Stimulated activated CD4-positive, alpha-beta T cell treated with anti-CD3 and anti-CD28 coated beads, Interleukin-1b, Interleukin-23, amount 100 ng/mL, for 24 hours (primary cell): ENCODE data around the gene RIMS1.

Experiments
- DNase-seq, 4 experiments: peaks; one replicate each; pipeline ENCODE4 v3.0.0-alpha.2; 2020; ENCODE audit warnings: low read depth in 4 of 4, low spot score in 1 of 4

Gene RIMS1

DNA sequence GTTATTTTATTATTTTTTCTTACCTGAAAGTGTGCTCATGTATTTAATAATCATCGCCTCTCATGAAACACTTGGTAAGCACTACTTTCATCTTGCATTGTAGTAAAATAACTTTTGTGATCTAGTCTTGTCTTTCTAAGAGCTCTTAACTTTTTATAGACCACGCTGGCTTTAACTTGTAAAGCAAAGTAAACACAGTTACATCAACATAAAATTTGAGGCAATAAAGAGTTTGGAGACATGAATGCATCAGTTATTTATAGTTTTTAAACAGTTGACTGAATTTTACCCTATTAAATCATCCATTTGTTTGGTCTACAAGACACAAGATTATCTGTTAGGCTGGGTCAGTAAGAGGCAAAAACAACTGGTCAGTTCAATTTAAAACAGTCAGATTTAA, 517.1 kb downstream of the RIMS1 start:
- no peak for DNase-seq

DNA sequence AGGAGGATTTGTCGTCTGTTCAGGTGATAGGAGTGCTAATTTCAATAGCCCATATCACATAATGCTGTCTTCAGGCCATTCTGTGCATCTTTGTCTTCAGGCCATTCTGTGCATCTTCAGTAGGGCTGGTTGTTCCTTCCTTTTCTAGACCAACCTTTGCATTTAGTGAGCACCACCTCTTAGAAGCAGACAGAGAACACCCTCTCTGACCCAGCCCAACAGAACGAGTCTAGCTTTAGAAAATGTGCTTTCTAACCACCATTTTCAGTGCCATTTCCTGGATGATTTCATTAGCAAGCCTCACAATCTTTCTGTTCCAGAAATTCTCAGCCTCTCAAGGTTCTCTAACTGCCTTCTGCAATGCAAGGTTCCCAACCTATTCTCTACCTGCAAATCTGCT, 520.2 kb downstream of the RIMS1 start:
- DNase-seq = no peak

DNA sequence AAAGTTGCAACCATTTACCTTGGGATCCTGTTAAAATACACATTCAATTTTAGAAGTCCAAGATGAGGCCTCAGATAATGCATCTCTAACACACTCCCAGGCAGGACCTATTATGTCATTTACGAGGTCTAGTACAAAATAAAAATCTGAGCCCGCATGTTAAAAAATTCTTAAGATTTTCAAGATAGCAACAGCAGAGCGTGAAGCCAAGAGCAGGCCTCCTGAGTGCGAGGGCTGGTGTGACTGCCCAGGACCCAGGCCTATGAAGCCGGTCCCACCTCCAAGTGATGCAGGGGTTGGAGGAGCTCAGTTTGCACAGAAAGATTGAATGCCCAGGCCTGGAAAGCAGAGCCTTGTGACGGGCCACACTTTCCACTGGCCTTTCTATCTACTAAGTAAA, 524.4 kb downstream of the RIMS1 start:
- no peak for DNase-seq

DNA sequence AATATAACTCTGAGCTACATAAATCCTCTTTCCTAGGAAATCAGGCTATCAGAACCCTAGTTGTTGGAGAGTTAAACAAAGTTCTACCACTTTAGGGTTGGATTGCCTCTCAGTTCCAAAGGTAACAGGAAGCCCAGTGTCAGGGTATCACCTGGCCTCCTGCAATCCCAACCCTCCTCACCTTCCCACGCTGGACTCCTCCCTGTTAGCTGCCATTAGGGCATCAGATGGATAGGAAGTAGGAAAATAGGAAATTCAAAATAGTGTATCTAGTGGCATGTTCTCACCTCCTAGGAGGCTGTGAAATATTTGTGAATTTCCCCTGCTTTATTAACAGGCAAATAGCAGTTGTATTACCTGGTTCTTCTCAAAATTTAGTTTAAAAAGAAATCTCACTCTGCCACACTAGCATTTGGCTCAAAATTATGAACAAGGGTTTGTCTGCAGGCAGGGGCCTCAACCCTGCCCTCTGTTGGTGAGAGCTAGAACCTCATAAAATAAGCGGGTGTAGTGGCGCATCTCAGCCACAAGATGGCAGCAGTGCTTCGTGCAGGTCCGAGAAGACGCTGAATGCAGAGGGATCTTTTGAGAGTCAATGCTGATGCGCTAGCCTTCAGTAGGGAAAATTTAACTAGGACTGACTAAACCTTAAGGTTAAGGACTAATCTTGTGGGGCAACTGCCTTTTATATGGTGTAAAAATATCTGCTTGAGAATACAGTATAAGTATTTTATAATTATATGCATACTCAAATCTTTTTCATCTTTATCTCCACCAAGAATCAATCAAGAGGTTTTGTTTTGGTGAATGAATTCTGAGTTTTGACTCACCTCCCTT, 525.7 kb downstream of the RIMS1 start:
- DNase-seq = peak; percentile 43 to 55 (median 45)

DNA sequence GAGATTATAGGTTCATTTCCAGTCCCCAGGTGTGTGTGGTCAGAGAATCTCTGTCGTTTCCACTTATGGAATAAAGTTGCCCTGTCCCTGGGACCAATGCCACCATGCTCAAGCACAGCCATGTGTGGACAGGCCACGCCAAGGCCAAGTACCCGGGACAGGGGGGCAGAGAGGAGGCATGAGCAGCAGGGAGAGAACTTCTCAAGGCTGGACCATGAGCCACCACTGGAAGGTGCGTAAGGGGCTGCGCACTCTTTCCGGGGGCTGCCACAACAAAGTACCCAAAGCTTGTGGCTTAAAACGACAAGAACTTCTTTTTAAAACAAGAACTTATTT, 526.3 kb downstream of the RIMS1 start:
- DNase-seq = no peak

DNA sequence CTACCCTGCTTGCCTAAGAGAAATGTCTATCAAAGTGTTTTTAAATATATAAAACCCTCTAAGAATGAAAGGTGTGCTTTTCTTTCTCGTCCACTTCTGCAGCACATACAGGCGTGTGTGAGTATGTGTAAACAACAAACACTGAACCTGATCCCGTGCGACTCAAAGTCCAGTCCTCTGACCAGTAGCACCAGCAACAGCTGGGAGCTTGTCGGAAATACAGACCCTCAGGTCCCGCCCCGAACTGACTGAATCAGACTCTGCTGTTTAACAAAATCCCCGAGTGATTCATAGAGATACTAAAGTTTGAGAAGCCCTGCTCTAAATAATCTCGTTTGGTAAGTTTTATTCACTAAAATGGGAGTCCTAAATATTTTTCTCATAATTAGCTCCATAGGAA, 527.5 kb downstream of the RIMS1 start:
- no peak for DNase-seq

DNA sequence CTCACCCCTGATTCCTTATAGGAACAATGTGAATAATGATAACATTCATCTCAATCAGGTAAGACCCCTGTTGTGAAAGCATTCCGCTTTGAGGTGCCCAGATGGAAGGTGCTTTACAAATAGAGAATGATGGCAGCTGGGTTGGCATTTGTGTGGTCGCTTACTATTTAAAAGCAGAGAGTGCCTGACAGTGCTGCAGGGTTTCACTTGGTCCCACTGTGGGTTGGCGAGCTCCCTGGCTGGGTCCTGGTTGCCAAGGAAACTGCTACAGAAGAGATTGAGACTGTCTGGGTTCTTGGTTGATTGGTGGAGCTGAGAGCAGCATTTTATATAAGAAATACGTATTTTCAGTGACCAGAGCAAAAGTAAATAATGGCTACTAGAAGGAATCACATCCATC, 528.3 kb downstream of the RIMS1 start:
- DNase-seq = no peak

DNA sequence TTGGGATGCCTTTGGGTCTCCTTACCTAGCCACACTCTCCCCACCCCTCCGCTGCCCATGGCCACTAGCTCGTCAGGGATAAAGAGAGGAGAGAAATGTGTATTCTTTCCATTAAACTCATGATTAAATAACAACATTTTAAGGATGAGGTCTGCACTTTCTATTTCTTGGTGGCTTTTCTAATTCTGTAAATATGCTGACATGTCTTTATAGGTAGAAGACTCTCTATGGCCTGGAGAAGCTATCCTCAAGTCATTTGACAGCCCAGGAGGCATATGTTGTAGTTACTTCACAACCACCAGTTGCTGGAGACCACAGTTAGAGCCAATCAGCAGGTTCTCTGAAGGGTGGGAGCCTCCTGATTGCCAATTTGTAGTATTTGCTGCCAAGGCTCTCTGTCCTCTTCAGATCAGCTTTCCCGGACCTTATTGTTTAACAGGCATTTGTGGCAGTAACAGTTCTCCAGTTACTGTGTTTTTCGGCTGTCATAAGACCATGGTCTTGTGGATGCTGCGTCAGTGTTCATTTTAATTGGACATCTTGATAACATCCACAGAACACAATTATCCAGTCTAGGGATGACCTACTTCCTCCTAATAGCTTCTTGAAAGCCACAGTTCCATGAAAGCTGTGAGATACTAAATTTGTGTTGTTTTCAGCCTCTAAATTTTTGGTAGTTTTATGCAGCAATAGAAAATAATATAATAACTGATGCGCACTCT, 530.6 kb downstream of the RIMS1 start:
- DNase-seq = no peak

DNA sequence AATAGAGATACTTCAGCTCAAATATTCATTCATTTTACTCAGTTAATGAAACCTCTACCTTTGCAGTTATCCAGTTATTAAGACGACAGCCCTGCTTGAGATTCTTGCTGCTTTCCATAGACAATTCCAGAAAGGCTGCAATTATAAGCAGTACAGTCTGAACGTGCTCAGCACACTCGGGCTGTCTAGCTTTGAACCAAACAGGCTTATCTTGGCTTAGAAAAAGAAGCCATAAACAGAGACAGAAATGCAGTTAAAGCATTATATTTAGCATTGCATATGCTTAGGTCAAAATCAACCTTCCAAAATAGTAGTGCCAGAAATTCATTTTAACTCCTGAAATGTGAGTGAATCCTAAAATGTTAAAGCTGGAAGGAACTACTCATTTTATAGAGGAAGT, 531.4 kb downstream of the RIMS1 start:
- DNase-seq = no peak

DNA sequence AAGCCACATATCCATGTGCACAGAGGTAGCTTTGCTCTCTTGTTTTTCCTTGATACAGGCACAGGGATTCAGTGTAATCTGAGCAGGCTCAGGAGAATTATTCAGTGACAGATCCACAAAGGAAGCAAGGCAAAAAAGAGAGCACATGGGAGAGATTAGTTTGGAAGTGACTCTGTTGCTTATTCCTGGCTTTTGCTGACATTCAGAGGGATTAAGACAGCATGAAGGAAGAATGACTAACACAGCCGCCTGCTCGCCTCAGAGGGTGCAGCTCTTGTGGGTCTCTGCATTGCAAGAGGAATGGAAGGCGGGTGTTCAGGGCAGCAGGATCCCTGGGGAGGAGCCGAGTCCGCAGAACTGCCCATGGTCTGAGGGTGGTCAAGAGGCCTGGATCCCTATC, 532.1 kb downstream of the RIMS1 start:
- no peak for DNase-seq

DNA sequence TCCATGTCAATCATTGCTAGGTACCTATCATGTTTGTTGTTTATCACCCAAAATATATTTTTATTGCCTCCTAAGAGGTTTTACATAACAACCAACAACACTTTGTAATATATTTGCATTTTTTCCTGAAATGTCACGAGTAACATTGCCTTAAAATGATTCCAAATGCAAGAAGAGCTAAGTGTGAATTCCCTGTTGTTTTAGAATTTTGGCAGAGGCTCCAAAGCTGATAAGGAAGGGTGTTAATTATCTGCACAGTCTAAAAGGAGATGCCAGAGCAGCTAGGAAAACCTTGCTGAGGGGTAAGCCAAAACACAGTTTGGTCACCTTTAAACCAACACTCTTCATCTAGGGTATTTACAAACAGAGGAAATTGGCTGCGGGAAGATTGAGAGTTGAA, 533.6 kb downstream of the RIMS1 start:
- no peak for DNase-seq

DNA sequence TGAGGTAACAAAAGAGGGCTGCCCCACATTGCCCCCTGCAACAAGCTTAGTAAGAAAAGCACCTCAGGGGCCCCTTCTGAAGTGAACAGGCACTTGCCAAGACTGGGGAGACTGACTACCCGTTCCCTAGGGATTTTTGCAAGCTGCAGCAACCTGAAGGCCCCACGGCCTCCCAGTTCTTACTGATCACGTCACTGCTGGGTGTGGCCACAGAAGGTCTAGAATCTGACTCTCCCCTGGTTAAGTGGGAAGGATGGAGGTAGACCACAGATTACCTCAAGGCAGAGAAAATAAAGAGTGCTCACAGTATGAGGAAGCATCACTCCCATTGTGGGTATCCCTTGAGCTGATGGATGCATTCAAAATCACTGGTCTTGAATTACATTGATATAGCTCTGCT, 534.1 kb downstream of the RIMS1 start:
- DNase-seq = no peak

DNA sequence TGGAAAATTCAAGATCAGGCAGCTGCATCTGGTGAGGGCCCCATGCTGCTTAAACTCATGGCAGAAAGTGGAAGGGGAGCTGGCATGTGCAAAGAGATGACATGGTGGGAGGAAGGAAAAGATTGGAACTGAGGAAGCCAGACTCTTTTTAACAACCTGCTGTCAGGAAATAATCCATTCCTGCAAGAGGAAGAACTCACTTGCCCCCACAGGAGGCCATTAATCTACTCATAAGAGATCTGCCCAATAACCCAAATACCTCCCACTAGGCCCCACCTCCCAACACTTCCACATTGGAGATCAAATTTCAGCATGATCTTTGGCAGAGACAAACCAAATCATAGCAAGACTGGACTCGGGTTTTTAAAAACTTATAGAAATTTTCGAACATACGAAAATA, 535.0 kb downstream of the RIMS1 start:
- no peak for DNase-seq

DNA sequence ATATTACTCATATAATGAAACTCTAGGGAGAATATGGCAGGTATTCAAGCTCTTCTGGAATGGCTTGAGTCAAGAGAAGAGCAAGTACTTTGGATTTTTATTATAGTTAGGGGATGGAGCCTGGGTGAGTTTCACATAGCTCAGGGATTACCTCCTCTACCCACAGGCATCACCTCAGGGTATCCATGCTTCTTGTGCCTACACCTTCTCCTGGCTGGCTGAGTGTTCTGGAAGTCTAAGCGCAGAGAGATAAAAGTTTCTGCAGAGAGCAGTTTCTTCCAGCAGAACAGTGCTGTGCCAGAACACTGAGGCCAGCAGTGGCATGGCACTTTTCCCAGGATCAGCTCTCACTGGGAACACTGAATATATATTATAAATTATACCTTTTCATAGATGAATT, 535.8 kb downstream of the RIMS1 start:
- no peak for DNase-seq

DNA sequence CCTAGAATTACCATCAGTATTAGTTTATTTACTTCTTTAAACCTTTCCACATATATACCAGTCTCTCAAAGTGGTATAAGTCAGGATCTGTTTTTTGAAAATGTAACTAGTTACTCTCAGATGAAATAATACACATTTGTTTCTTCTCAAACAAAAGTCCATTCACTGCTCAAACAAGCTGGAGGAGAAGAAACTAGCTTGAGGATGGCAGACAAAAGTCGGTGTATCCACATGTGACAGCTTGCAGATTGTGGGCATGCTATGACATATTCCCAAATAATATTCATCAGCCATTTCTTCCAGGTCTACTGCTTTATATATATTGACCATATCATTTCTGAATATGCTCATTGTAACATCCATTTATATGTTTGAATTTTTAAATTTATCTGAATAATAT, 538.1 kb downstream of the RIMS1 start:
- DNase-seq = no peak

DNA sequence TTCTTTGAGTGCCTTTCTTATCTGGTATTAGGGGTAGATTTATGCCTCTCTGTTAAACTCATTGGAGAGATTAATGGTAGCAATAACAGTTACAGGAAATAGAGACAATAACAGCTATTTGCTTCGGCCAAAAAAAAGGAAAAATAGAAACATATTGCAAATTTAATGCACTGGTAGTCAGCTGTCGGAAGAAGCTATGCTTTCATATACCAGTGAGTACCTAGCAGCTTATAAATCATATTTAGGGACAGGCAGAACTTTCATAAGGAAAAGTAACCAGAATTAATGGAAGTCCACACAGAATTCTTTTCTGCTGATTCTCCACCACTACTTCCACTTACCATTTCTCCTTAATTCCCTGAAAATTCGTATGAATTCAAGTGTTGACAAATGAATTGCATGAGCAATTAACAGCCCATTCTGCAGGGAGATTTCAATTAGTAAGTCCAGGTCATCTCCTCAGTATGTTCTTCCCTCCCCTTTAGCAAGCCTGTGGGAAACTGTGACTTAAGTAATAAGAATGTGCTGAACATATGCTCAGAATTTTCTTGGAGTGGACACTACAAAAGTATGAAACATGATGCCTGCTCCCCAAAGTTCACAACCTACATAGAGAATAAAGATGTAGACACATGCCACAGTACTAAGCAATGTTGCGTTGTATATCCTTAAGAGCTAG, 538.8 kb downstream of the RIMS1 start:
- DNase-seq = no peak

DNA sequence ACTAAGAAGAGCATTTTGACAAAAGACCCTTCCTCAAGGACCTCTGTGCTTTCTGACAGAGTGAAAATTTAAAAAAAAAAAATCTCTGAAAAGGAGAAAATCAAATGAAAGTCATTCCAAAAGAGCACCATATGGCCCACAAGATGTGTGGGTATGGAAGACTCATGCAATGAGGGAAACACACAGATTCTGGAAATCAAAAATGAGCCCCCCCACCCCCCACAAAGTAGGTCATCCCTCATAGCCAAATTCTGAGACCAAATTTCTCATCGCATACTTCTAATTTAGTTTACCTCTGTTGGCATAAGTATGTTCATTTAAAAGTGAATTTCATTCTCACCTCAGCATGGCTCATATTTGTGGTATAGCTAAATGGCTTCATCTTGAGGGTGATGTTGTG, 554.3 kb downstream of the RIMS1 start:
- no peak for DNase-seq

DNA sequence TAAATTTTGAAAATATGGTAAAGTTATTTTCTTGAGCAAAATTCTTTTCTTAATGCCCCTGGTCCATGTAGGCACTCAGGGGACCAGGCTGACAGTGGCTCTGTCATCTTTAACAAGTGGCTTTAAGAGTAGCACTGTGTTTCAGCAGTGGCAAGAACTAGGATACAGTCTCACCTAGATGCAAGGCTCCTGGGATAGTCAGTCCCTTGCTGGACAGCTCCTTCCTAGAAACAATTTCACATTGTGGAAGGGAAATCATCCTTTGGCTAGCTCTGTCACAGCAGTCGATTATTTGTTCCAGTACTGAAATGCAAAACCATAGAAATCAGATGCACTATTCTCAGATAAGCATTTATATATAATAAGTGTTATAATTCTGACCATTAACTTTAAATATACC, 560.1 kb downstream of the RIMS1 start:
- DNase-seq = no peak
